ENCODE results near the gene FRMD4A.

The FRMD4A gene

DNA sequence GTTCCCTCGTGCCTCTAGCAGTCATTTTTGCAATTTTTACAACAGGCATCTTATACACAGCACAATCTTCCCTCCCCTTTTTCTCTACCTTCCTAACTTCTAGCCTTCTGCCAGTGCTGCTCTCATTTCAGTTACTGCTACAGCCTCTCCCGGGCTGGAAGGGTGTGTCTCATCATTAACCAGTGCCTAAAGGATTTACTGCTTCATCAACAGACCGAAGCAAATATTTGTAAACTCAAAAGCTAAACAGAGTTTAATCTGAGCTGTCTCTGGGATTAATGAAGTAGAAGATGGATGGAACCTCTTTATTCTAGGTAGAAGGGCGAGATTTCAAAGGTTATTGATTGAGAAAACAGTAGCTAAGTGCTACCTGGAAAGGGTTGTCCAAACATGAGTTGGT is 649.6 kb downstream of the FRMD4A start:
- no peak for DNase-seq

DNA sequence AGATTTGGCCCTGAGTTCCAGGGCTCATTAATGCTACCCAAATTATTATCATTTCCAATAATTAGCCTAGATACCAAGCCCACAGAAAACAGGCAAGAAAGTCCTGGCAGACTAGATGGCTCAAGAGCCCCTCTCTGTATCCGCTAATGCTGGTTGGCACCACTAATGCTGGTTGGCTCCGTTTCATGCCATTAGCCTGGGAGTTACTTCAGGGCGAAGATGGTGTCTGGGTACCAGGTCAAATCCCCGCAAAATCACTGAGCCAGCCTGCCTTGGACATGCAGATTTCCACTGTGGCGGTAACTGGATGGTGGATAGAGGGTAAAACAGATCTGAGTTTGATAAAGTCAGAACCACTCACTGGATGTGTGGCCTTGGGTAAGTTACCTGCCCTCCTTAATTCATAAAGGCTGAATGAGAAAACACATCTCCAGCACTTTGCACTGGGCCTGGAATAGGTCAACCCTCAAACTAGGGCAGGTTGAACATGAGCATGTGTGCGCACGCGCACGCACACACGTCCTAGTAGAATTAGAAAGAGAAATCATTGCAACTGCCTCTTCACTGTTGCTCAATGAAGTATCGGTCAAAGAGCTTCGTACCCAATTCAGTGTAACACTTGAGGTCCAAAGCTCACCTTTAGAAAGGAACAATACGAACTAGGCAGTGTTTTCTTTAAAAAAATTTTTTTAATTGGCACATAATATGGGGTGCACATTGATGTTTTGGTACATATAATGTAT is 652.5 kb downstream of the FRMD4A start:
- no peak for DNase-seq

DNA sequence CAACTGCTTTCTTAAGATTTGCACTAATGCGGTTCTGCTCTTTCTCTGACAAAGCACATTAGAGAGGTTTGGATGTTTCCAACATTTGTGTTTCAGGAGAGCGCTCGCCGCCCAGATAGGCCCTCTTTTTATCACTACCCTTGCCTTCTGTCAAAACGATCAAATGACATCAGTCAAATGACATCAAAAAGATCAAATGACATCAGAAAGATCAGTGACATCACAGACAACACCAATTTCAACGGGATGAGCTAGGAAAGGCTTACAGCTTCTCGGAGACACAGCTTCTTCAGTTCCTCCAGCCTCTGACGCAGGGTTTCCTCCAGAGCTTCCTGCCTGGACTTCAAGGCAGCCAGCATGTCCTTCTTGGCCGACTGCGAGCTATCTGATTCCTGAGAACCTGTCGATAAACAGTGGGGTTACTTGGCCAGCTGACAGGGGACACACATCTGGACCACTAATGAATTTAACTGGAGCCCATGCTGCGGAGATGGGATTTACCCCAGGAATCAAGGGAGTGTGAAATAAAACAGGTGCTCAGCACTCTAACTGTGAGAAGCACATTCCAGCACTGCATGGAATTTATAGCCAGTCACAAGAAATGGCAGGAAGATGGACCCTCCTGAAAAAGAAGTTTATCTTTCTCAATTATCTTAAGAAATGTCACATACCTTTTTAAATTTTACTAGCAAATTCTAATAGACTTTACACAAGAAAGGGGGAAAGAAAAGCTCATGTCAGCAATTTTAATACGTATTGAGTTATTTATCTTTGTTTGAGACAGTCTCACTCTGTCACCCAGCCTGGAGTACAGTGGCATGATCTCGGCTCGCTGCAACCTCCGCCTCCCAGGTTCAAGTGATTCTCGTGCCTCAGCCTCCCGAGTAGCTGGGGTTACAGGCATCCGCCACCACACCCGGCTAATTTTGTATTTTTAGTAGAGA is 655.8 kb downstream of the FRMD4A start:
- no peak for DNase-seq

DNA sequence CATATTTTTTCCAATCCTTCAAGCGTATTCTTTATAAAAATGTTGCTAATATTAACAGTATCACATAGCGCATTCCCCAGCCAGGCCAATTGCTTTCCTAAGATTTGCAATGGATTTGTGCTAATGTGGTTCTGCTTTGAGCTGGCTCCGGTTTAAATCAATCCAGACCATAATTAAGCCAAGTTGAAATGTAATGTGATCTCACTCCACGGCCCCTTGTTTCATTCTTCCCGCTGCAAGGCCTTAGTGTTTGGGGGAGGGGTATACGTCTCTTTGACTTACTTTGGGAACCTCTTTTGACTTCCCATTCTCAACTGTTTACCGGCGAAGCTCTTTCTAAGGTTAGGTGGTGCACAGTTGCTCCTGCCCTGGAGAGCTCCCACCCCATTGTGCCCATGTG is 657.6 kb downstream of the FRMD4A start:
- no peak for DNase-seq

DNA sequence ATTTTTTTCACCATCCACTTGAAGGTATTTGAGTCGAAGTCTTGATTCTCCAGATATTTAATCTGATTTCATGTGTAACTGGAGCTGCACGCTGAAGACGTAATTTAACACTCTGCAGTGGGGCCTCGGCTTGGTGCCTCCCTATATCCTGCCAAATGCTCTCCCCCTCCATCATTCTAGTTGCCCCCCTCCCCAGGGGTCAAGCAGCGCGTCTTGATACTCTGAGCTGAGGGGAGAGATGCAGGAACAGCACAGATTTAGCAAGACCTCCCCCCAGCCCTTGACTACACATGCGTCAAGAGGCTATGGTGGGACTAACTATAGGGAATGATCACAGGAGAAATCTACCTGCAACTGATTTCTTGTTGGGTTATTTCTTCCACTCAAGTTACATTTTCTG is 658.2 kb downstream of the FRMD4A start:
- no peak for DNase-seq

DNA sequence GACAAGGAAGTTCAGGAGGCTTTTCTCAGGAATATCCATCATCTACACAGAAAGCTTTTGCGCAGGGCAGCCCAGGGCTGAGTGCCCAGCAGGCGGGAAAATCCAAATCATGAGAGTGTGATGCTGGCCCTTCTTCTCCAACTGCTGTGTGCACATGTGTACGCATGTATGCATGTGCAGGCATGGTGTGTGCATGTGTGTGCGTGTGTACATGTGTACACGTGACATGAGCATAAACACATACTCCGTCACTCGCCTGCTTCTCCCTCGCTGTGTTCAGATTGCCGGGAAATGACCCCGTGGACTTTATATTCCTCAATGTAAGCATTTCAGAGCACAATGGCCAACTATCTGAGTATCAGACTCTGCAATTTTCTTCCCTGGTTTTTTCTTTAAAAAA is 658.8 kb downstream of the FRMD4A start:
- DNase-seq: no peak

DNA sequence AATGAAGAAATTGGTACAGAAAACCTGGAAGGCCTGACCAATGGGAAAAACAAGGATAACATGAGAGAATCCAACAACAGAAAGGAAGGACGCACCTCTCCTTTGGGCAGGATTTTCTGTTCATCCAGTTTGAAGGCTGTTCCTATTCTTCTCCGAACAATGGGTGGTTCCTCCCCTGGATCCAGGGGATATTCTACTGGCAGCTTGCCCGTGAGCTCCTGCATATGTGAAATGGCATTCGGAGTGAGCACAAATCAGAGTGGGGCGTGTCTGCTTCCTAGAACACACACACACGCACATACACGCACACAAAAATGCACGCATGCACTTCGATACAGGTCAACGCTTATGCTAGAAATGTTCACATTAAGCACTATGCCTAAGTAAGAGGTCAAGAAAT is 660.4 kb downstream of the FRMD4A start:
- no peak for DNase-seq

DNA sequence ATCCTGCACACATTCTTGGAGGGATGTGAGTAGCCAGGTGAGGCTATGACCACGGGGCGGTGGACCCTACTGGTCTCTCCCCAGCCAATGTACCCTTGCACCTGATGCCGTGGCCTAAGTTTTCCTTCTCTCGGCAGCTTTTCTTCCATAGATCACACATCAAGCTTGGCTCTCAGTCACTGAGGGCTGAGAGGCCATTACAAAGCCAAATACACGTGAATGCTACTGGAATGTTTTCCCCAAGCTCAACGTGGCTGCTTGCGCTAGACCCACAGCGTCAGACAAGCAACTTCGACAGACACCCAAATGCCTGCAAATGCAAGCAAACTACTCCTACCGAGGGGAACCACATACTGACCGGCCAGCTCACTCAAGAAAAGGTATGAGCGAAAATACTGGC is 660.8 kb downstream of the FRMD4A start:
- no peak for DNase-seq

DNA sequence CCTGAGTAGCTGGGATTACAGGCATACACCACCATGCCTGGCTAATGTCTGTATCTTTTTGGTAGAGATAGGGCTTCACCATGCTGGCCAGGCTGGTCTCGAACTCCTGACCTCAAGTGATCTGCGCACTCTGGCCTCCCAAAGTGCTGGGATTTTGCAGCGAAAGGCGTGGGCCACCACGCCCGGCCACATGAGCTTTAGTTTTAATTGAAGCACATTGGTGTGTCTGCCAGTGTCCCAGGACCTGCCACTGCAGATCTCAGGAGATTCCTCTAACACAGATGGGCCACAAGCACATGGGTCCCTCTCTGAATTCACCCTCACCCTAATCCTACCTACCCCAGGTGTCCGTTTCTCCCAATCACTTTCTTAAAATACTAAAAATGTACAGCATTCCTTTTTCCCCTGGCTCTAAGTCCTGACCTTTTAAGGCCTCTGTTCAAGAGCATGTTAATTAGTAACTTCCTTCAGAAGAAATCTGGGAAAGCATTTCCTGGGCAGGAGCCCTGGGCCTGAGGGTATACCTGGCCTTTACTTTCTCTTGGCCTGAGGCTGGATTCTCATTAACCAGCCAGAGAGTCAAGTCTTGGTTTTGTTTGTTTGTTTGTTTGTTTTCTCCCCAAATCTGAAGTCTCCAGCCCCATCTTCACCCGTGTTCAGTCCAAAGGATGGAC is 661.4 kb downstream of the FRMD4A start:
- DNase-seq: no peak

DNA sequence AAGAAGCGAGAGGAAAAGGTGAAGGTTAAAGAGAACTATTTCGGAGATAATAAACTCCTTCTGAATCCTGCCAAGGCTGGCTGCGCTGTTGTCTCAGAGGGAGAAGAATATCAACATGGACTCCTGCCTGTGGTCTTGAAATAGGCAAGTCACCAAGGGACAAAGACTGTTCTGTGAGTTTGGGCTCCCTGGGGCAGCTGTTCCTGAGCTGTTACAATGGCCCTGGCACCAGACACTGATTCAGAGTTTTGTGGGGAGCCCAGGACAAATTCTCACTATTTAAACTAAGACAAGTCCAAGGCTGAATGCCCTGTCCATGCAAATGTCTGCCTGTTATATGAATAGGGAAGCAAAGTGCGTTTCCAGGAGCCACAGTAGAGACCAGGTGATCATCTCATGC is 662.6 kb downstream of the FRMD4A start:
- no peak for DNase-seq

DNA sequence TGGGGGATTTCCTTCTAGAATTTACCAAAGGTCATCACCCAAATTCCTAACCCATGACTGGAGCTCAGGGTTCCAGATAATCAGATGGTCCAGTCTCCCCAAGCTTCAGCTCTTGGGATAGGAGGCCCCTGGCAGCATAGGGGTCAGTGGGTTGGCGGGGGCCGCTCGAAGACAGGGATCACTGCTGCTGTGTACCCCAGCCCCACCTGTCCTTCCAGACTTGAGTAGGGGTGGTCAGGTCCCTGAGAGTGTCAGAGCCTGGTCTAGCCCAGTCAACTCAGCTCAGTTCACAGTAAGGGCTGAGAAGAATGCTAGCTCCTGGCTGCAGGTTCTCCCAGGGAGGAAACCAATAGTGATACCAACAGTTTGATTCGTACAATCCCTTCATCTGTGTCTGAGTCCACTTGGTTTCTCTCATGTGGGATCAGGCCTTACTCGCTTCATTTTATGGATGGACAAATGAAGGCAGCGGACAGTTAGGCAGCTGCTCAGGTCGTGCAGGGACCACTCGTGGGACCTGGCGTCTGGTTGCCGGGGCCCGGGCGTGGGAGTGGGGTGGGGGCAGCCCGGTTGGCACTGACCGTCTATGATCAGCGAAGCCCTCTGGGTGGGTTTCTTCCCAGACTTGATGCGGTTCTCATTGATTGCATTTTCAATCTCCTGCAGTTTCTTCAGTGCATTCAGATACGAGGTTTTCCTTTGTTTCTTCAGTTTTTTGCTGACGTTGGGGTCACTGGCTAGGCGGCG is 665.0 kb downstream of the FRMD4A start:
- no peak for DNase-seq

DNA sequence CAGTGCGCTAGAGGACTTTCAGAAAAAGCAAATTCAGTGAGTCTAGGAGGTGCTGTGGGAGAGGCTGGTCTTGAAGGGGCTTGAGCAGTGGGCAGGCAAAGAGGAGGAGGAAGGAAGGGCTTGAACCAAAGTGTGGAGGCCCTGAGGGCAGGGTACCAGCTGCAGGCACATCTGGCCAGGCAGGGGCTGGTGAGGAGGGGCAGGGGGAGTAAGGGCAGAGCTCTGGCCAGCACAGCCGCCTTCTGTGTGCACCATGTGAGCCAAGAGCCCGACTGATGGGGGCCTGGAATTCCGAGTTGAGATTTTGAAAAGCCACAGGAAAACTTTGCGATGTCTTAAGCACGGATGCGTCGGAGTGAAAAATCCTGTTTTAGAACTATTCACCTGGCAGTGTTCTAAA is 669.5 kb downstream of the FRMD4A start:
- no peak for DNase-seq

DNA sequence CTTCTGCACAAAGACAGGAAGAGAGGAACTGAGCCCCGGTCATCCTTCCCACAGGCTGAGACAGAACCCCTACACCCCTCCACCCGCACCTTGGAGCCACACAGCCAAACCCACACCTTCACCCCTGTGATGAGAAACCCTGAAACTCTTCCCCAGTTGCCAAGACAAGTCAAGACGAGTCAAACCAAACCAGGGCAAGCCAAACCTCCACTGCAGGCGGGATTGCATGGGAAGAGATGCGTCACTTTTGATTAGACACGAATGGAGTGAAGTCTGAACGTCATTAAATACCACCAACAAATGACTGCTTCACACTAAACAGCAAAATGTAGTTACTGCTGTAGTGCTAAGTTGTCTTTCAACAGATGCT is 670.2 kb downstream of the FRMD4A start:
- no peak for DNase-seq

DNA sequence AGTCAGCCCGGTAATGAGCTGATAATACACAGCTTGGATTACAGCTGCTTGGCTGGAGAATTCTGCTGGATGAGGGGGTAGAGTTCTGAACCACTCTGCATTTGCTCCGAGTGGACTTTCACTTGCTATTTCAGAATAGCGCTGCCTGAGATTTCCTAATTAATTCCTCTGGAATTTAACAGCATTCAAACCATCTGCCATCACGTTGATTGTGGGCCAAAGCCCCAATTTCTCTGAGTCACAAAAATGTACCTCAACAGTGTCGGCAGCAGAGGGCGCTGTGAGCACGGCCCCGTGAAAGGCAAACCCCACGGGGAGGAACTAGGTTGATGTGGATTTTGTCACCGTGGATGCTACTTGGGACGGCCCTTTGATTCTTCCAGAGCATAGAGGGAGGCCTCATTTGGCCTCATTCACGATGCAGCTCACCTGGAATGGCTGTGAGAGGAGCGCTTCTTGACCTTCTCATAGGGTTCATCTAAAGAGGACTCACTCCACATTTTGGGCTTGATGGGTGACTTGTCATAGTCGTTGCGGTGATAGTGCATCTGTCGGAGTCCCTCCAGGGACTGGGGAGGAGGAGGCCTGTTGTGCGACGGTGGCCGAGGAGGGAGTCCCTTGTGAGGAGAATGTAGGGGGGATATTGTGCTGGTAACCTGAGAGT is 670.7 kb downstream of the FRMD4A start:
- DNase-seq: peak; percentile 60 to 63

DNA sequence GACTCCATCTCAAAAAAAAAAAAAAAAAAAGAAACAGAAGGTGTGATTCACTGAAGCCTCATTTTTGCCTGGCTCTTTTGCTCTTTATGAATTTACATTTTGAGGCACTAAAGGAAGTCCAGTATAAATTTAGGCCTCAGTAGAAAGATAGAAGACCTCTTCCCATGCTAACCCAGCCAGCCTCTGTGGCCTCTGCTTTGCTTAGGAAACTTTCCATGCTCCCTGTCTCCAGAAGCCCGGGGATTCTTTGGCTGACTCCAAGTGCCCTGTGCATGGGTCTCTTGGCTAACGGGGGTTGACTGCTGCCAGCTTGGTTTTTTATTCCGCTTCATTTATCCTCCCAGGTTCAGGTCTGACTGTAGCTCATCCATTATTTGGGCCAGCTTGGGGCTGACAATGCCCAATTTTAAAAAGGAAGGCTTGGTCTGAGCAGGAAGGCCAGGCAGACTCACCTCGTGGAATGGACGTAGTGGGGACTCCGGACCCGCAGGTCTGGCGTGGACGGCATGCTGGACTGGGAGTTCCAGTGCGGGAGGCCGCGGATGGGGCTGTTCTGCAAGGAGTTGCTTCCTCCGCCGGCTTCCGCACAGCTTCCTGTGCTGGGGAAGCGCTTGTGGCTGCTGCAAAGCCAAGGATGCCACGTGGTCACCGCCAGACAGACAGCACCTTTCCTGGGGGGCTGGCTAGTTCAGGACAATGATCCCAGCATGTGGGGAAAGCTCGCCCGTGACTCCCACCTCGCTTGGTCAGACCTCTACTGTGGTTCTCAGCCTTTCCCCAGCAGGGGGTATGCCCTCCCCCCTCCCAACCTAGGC is 671.6 kb downstream of the FRMD4A start:
- DNase-seq: no peak

DNA sequence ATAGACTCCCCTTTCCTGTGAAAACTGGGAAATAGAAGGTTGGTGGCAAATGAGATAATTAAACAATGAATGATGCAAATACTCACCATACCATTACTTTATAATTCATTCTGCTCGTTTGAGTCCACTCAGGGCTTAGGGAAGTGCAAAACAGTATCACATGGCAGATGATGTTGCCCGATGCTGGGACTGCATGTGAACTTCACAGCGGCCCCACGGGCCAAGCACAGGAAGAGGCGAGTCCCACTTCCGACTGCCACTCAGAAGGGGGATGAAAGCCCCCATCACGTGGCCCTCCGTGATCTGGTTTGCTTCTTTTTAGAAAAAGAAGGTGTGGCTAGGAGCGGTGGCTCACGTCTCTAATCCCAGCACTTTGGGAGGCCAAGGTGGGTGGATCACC is 672.5 kb downstream of the FRMD4A start:
- no peak for DNase-seq

DNA sequence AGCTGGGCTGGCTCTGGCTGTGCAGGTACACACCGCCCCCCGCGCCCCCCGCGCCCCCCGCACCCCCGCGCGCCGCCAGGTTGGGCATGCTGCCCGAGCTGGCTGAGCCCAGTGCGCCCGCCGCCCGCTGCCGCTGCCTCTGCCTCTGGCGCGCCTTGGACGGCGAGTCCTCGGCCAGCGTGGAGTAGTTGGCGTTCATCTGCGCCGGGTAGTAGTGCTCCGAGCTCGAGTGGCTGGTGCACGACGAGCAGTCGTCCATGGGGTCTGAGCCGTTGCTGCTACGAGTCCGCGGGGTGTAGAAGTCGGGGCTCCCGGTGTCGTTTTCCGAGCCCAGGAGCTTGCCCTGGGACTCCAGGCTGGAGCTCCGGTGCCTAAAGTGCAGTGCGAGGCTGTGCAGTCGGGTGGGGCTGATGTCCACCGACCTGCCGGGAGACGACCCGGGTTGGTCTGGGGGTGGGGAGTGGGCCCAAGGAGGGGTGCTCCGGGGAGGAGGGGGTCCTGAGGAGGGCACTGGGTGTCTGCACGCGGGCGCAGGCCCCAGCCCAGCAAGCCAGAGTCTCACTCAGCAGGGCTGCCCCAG is 673.5 kb downstream of the FRMD4A start:
- no peak for DNase-seq

DNA sequence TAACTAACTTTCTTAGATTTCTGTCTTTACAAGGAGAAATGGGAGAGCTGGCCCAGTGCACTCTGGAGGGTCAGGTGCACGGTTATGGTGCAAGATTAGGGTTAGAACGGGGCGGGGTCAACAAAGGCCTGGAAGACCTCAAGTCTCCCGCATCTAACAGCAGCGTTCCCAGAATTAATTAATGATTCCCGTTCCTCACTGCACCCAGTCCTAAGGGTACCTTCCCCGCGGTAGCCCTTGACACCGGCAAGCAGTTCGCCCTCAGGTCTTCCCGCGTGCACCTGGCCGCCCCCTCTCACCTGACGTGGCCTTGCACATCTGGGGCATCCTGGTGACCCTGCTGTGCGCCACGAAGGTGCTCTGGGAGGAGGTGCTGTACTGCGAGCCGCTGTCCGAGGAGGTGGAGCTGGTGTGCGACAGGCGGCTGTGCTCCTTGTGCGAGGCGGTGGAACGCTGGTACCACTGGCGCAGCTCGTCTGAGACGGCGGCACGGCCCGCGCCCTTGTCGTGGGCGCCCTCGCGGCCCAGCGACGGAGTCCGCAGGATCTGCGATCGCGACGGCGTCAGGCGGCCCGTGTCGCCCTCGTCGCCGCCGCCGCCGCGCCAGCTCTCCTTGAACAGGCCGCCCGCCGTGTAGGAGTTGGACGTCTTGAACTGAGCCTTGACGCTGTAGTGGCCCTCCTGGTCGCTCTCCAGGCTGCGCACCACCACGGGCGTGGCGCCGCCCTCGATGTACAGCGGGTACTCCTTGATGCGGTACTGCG is 674.2 kb downstream of the FRMD4A start:
- DNase-seq: no peak

DNA sequence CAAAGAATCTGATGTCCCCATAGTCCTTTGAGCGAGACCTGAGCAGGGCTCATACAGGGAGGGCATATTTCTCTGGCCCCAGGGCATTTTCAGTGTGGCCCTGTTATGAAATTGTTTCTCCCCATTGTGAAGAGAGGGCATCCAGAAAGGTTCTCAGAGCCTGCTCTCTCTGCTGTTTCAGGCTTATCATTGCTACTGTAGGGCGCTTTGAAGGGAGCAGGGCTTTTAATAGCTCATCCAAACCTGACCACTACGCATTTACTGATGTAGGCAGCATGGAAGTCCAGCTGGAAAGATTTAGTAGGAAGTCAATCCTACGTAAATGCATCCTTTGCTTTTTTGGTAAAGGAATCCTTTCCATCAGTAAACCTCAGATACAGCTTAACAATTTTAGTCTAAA is 675.9 kb downstream of the FRMD4A start:
- no peak for DNase-seq

DNA sequence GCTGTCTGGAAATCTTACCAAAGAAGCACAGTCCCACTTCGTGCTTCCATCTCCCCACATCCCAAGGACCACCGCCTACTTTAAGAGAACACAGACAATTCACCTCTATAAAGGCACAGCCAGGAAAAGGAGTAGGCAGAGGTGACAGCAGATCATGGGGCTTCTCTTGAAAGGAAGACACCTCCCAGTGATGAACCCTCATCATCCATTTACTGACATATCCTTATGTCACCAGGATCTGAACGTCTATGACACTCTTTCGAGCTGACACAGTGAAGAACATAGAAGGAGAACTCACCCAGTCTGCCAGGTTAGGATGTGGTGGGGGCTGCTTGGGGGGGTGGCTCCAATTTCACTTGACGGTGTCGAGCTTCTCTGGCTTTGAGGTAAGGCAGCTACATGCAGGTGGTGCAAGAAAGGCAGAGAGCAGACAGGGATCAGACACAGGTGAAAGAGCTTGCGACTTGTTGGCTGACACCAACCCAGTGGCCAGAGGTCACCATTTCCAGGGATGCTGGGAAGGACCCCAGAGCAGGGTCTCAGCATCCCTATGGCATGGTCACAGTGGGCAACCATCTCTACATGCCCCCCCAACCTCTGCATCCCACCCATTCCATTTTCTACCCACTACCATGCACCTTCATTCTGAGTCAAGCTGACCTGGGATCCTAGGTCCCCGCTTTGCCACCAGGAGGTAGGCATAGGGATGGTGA is 676.5 kb downstream of the FRMD4A start:
- DNase-seq: no peak
